Measurements from ENCODE around the gene DISC1. TPM values are rescaled to one million over a fixed set of nuclear protein-coding genes. Genes with fewer than 3 reads are reported as not detected.

Gene DISC1
- total RNA-seq, 2 donors from 2014 or later = 2.3 to 7.0 TPM

GRCh38 chr1:231610388-231610787 lies 16.2 kb upstream of the DISC1 start:
- no peaks in the 10 kb centered on the region for H3K9me3 ChIP-seq
- TF ChIP-seq POLR2A (IDR thresholded peaks at IDR 0.05) = no peak
- no peak for TF ChIP-seq CTCF (IDR thresholded peaks at IDR 0.05)
- intact Hi-C loops (cut with DNase I) = no loop called here
- ATAC-seq (no peak), DNase-seq (no peak)
- H3K4me1 ChIP-seq = no peaks in the 10 kb centered on the region
- no peak overlapping the region for H3K4me3 ChIP-seq
- no peaks in the 10 kb centered on the region for H3K36me3 ChIP-seq (replicated peaks in 1 of 2; ENCODE audit: insufficient read depth in 1 of 2, low read depth in 2 of 2)
- no peaks in the 10 kb centered on the region for H3K27me3 ChIP-seq
- H3K27ac ChIP-seq = no peak overlapping the region
- 79 to 93% methylated on average over 2 of the region's 2 CpGs for WGBS, 2 donors

GRCh38 chr1:231611111-231611510 lies 15.5 kb upstream of the DISC1 start:
- Histone ChIP-seq H3K27ac (no peak overlapping the region), H3K9me3 (no peaks in the 10 kb centered on the region), H3K4me3 (no peak overlapping the region), H3K36me3 (replicated peaks in 1 of 2; ENCODE audit: insufficient read depth in 1 of 2, low read depth in 2 of 2) (no peaks in the 10 kb centered on the region), H3K27me3 (no peaks in the 10 kb centered on the region), H3K4me1 (no peaks in the 10 kb centered on the region)
- no peak for ATAC-seq
- intact Hi-C loops (cut with DNase I) = no loop called here
- WGBS, 2 donors = 55 to 60% methylated on average over 5 of the region's 5 CpGs
- TF ChIP-seq POLR2A (IDR thresholded peaks at IDR 0.05) (no peak), CTCF (IDR thresholded peaks at IDR 0.05) (no peak)
- no peak for DNase-seq

- no peak for ATAC-seq
- TF ChIP-seq CTCF (IDR thresholded peaks at IDR 0.05) (no peak), POLR2A (IDR thresholded peaks at IDR 0.05) (no peak)
- H3K4me3 ChIP-seq = no peak overlapping the region
Observed at GRCh38 chr1:231611851-231612250, 14.7 kb upstream of the DISC1 start.

GRCh38 chr1:231612393-231613089 lies 14.0 kb upstream of the DISC1 start:
- no peaks in the 10 kb centered on the region for H3K4me1 ChIP-seq
- no peak for ATAC-seq
- H3K27me3 ChIP-seq = no peaks in the 10 kb centered on the region
- 75 to 81% methylated on average over 10 of the region's 10 CpGs for WGBS, 2 donors
- H3K27ac ChIP-seq = no peak overlapping the region
- TF ChIP-seq POLR2A (IDR thresholded peaks at IDR 0.05) (no peak), CTCF (IDR thresholded peaks at IDR 0.05) (no peak)
- no peaks in the 10 kb centered on the region for H3K9me3 ChIP-seq
- intact Hi-C loops (cut with DNase I) = no loop called here
- peak in 2 of 4 donors; percentile 19 to 32 for DNase-seq
- H3K36me3 ChIP-seq (replicated peaks in 1 of 2; ENCODE audit: insufficient read depth in 1 of 2, low read depth in 2 of 2) = no peaks in the 10 kb centered on the region
- H3K4me3 ChIP-seq = no peak overlapping the region

More at GRCh38 chr1:231611851-231612250, 14.7 kb upstream of the DISC1 start:
- no peaks in the 10 kb centered on the region for H3K36me3 ChIP-seq (replicated peaks in 1 of 2; ENCODE audit: insufficient read depth in 1 of 2, low read depth in 2 of 2)
- DNase-seq = no peak
- H3K27me3 ChIP-seq = no peaks in the 10 kb centered on the region
- 77 to 93% methylated on average over 5 of the region's 5 CpGs for WGBS, 2 donors
- intact Hi-C loops (cut with DNase I) = no loop called here
- no peak overlapping the region for H3K27ac ChIP-seq
- no peaks in the 10 kb centered on the region for H3K9me3 ChIP-seq
- no peaks in the 10 kb centered on the region for H3K4me1 ChIP-seq
